HG03064 (cell line): ENCODE data around the gene ANKRD12.

Source experiments
- ATAC-seq: cut with Tn5 transposase; IDR thresholded peaks from one replicate; pipeline ENCODE4 v1.9.1; 2021; ENCODE audit warnings: low read depth; ENCODE audit not compliant: unreplicated experiment

Gene ANKRD12

GRCh38 chr18:9105420-9105819 lies 31.2 kb upstream of the ANKRD12 start:
- no peak for ATAC-seq

- ATAC-seq: no peak
Measured at GRCh38 chr18:9106094-9106493, 30.5 kb upstream of the ANKRD12 start.

GRCh38 chr18:9106800-9107584 lies 29.6 kb upstream of the ANKRD12 start:
- no peak for ATAC-seq

GRCh38 chr18:9108911-9109310 lies 27.7 kb upstream of the ANKRD12 start:
- no peak for ATAC-seq

GRCh38 chr18:9109523-9109922 lies 27.1 kb upstream of the ANKRD12 start:
- no peak for ATAC-seq

- ATAC-seq: no peak
Measured at GRCh38 chr18:9113468-9114149, 23.0 kb upstream of the ANKRD12 start.

- no peak for ATAC-seq
Measured at GRCh38 chr18:9115984-9116383, 20.6 kb upstream of the ANKRD12 start.

- no peak for ATAC-seq
Measured at GRCh38 chr18:9117980-9118841, 18.4 kb upstream of the ANKRD12 start.

GRCh38 chr18:9120796-9121195 lies 15.8 kb upstream of the ANKRD12 start:
- ATAC-seq: no peak

- no peak for ATAC-seq
Measured at GRCh38 chr18:9123520-9123919, 13.1 kb upstream of the ANKRD12 start.

GRCh38 chr18:9124824-9125223 lies 11.8 kb upstream of the ANKRD12 start:
- ATAC-seq: no peak

GRCh38 chr18:9126337-9126736 lies 10.2 kb upstream of the ANKRD12 start:
- ATAC-seq: no peak

- no peak for ATAC-seq
Measured at GRCh38 chr18:9130195-9130594, 6.4 kb upstream of the ANKRD12 start.

GRCh38 chr18:9130806-9131205 lies 5.8 kb upstream of the ANKRD12 start:
- no peak for ATAC-seq

- no peak for ATAC-seq
Measured at GRCh38 chr18:9132628-9133027, 4.0 kb upstream of the ANKRD12 start.

GRCh38 chr18:9133225-9133624 lies 3.4 kb upstream of the ANKRD12 start:
- ATAC-seq: no peak

- ATAC-seq: no peak
Measured at GRCh38 chr18:9135081-9135911, 1.3 kb upstream of the ANKRD12 start.

- ATAC-seq: peak; percentile 21
Measured at GRCh38 chr18:9135912-9136314, 668 bp upstream of the ANKRD12 start.

- peak; percentile 38 for ATAC-seq
Measured at GRCh38 chr18:9137168-9138066, 836 bp downstream of the ANKRD12 start.
